ENCODE results near the gene EEF1G. TPM values are rescaled to one million over a fixed set of nuclear protein-coding genes. Genes with fewer than 3 reads are reported as not detected.

Gene EEF1G
- total and polyA plus RNA-seq, 2 of the 13 experiments (the other 11 are each of a cell fraction or from before 2014, with no cell fraction given) = 1,787 to 2,144 TPM

- no peak for TF ChIP-seq TCF12 (IDR thresholded peaks at IDR 0.05)
- no peak for TF ChIP-seq TCF12 (CRISPR knock-in tag; IDR thresholded peaks at IDR 0.05)
- TF ChIP-seq ZFYVE20 (CRISPR knock-in tag; IDR thresholded peaks at IDR 0.05; ENCODE audit: borderline replicate concordance, low read depth) = no peak
- no peak for TF ChIP-seq ZNF547 (CRISPR knock-in tag; IDR thresholded peaks at IDR 0.05)
- no peak for TF ChIP-seq ZNF354B (CRISPR knock-in tag; IDR thresholded peaks at IDR 0.05)
- TF ChIP-seq HCFC1 (IDR thresholded peaks at IDR 0.05; ENCODE audit: low read depth, low read length) = no peak
- TF ChIP-seq TAF1 (CRISPR knock-in tag; IDR thresholded peaks at IDR 0.05) = no peak
- TF ChIP-seq ZNF737 (CRISPR knock-in tag; IDR thresholded peaks at IDR 0.05; ENCODE audit: borderline replicate concordance) = no peak
- TF ChIP-seq ZNF430 (CRISPR knock-in tag; IDR thresholded peaks at IDR 0.05) = no peak
- TF ChIP-seq ZBTB34 (CRISPR knock-in tag; IDR thresholded peaks at IDR 0.05) = no peak
- peak; percentile 94 for TF ChIP-seq PATZ1 (CRISPR knock-in tag; IDR thresholded peaks at IDR 0.05)
- TF ChIP-seq REL (CRISPR knock-in tag; conservative IDR thresholded peaks at IDR 0.05) = no peak
- no peak for TF ChIP-seq ZNF225 (CRISPR knock-in tag; IDR thresholded peaks at IDR 0.05)
- TF ChIP-seq POLR2A (IDR thresholded peaks at IDR 0.05; ENCODE audit: insufficient read depth in 1 of 2, low read depth in 2 of 2, low read length in 2 of 2) = peak in 1 of 2 experiments; percentile 46; a peak in 1 of 4 replicates
- TF ChIP-seq NFE2 (CRISPR knock-in tag; IDR thresholded peaks at IDR 0.05) = no peak
- no peak for TF ChIP-seq PRDM4 (CRISPR knock-in tag; IDR thresholded peaks at IDR 0.05; ENCODE audit: borderline replicate concordance)
- TF ChIP-seq NFAT5 (CRISPR knock-in tag; IDR thresholded peaks at IDR 0.05) = no peak
- TF ChIP-seq ZNF792 (CRISPR knock-in tag; IDR thresholded peaks at IDR 0.05) = no peak
These were observed 25.5 kb upstream of the EEF1G start (continued) for GRCh38 chr11:62599069-62599696.

All from HepG2 (cell line).